Sigmoid colon (tissue), 7 donors: ENCODE measurements around the gene PTH1R. TPM values are rescaled to one million over a fixed set of nuclear protein-coding genes. Genes with fewer than 3 reads are reported as not detected.

ENCODE experiments used
- DNase-seq: peaks from one replicate; pipeline ENCODE4 v3.0.0-alpha.2; 2019
- H3K27ac ChIP-seq, 4 donors: fragments of 200-600 bp; sonication (generic); one replicate each; pipeline ENCODE4 v1.5.1; 2016 to 2019; ENCODE audit warnings: mild to moderate bottlenecking in 1 of 4
- H3K27me3 ChIP-seq, 3 donors: fragments of 200-600 bp; sonication (generic); one replicate each; pipeline ENCODE4 v1.5.1; 2019; ENCODE audit warnings: mild to moderate bottlenecking in 1 of 3
- H3K36me3 ChIP-seq, 4 donors: fragments of 200-600 bp; sonication (generic); one replicate each; pipeline ENCODE4 v1.5.1; 2016 to 2019
- H3K4me1 ChIP-seq, 4 donors: fragments of 200-600 bp; sonication (generic); one replicate each; pipeline ENCODE4 v1.5.1; 2017 to 2019
- H3K4me3 ChIP-seq, 4 donors: fragments of 200-600 bp; sonication (generic); one replicate each; pipeline ENCODE4 v1.5.1; 2017 to 2019; ENCODE audit warnings: mild to moderate bottlenecking in 2 of 4, moderate library complexity in 1 of 4
- H3K9me3 ChIP-seq, 4 donors: fragments of 200-600 bp in 3 of 4; sonication (generic) in 3 of 4; one replicate each; pipeline versions ENCODE4 v1.5.1 to v1.6.1; 2013 to 2019
- EP300 ChIP-seq, 4 donors: sonication (generic); formaldehyde crosslinking; IDR thresholded peaks; one replicate each; pipeline ENCODE4 v1.6.1; 2017; ENCODE audit warnings: antibody characterized with exemption in 4 of 4
- POLR2A ChIP-seq, 2 donors: fragments of 450-650 bp; IDR thresholded peaks; one replicate each; pipeline ENCODE4 v1.6.1; 2016; ENCODE audit warnings: antibody characterized with exemption in 2 of 2, mild to moderate bottlenecking in 2 of 2, moderate library complexity in 2 of 2
- POLR2AphosphoS5 ChIP-seq, 4 donors: sonication (generic); formaldehyde crosslinking; IDR thresholded peaks; one replicate each; pipeline ENCODE4 v1.6.1; 2017; ENCODE audit warnings: antibody characterized with exemption in 4 of 4
- WGBS, 2 donors: extraction: QIAGEN DNeasy Blood & Tissue Kit; methylation state at CpG; one replicate each; pipeline ENCODE4 v1.1.7; 2013; 5-methylcytosine and 5-hydroxymethylcytosine counted together
- intact Hi-C: fragments of 100-400 bp; cut with DNase I; formaldehyde crosslinking; loops from one replicate; pipeline ENCODE4 v1.15.1; 2023
- polyA plus RNA-seq, 3 donors: library from polyadenylated mRNA; stranded (reverse); fragments of 200-250 nt; gene quantifications; one replicate each; pipeline ENCODE4 v1.2.3, GENCODE V29; 2013
- total RNA-seq, 4 donors: library from RNA; depleted of rRNA; stranded (reverse); fragments of >200 nt; gene quantifications; one replicate each; pipeline ENCODE4 v1.1.0, GENCODE V29; 2016
- TF ChIP-seq, protein P1 (sequence below), 4 experiments: fragments of 450-650 bp in 3 of 4; fragments of 200-600 bp in 1 of 4; IDR thresholded peaks; one replicate each; pipeline ENCODE4 v1.5.1; 2016 to 2019; ENCODE audit warnings: antibody characterized with exemption in 4 of 4, mild to moderate bottlenecking in 3 of 4, moderate library complexity in 2 of 4
- donor health status: healthy with polysubstance abuse.
- donor health status: Bipolar disorder and iron deficiency.
- donor health status: healthy.

PTH1R gene
- total and polyA plus RNA-seq, 7 donors: 1.2 to 9.0 (median 4.6) TPM

DNA sequence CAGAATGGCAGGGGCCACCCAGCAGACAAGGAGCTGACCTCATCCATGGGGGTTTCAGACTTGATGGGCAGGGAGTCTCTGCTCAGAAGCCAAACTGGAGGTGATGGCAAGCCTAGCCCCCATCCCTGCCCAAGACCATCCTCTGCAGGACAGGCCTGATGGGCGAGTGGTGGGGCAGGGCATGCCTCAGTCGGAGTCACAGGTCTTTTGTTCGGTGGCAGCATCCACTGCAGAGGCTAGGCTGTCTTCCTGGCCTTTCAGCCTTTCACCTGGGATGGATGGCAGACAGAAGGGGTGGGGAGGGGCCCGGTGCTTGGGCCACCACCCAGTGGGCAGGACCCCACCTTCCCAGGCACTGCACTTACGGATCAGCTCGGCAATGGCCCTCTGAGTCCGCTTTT, 44.4 kb downstream of the PTH1R start:
- Histone ChIP-seq H3K4me3 (no peak overlapping the region), H3K27me3 (no peaks in the 10 kb centered on the region), H3K36me3 (peaks cover 13 to 87% (median 62%) of the 10 kb centered on the region in 4 donors), H3K9me3 (no peaks in the 10 kb centered on the region), H3K27ac (no peak overlapping the region), H3K4me1 (peaks cover 0 to 34% (median 24%) of the 10 kb centered on the region in 4 donors)
- intact Hi-C loops: no loop called here
- WGBS, 2 donors: 90 to 95% methylated on average over 7 of the region's 7 CpGs
- no peak for TF ChIP-seq POLR2AphosphoS5 (IDR thresholded peaks at IDR 0.05)
- TF ChIP-seq, protein P1, sequence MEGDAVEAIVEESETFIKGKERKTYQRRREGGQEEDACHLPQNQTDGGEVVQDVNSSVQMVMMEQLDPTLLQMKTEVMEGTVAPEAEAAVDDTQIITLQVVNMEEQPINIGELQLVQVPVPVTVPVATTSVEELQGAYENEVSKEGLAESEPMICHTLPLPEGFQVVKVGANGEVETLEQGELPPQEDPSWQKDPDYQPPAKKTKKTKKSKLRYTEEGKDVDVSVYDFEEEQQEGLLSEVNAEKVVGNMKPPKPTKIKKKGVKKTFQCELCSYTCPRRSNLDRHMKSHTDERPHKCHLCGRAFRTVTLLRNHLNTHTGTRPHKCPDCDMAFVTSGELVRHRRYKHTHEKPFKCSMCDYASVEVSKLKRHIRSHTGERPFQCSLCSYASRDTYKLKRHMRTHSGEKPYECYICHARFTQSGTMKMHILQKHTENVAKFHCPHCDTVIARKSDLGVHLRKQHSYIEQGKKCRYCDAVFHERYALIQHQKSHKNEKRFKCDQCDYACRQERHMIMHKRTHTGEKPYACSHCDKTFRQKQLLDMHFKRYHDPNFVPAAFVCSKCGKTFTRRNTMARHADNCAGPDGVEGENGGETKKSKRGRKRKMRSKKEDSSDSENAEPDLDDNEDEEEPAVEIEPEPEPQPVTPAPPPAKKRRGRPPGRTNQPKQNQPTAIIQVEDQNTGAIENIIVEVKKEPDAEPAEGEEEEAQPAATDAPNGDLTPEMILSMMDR (IDR thresholded peaks at IDR 0.05): no peak
- no peak for TF ChIP-seq POLR2A (IDR thresholded peaks at IDR 0.05)
- no peak for TF ChIP-seq EP300 (IDR thresholded peaks at IDR 0.05)
- peak; percentile 45 for DNase-seq

DNA sequence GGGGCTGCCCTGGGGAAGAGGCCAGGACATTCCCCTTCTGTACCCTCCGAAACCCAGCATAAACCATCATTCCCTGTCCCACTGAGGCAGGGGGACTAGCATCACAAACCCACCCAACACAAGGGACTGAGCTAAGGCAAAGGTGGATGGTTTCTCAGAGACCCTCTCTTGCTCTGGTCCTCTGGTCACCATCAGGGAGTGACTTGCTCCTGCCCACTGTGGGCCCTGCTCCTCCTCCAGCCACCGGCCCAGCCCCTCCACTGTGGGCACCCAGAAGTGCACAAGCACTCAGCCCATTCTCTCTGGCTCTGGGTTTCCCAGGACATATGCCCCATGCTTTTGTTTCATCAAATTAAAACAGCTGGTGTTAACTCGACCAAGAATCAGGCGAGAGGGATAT, 44.9 kb downstream of the PTH1R start:
- no peaks in the 10 kb centered on the region for H3K27me3 ChIP-seq
- H3K4me1 ChIP-seq: peaks cover 0 to 39% (median 29%) of the 10 kb centered on the region in 4 donors
- H3K27ac ChIP-seq: no peak overlapping the region
- TF ChIP-seq POLR2A (IDR thresholded peaks at IDR 0.05) (no peak), POLR2AphosphoS5 (IDR thresholded peaks at IDR 0.05) (no peak), EP300 (IDR thresholded peaks at IDR 0.05) (no peak)
- TF ChIP-seq, protein P1 (IDR thresholded peaks at IDR 0.05): no peak
- intact Hi-C loops: no loop called here
- H3K9me3 ChIP-seq: no peaks in the 10 kb centered on the region
- 95 to 96% methylated on average over 4 of the region's 4 CpGs for WGBS, 2 donors
- DNase-seq: peak; percentile 39
- peaks cover 13 to 81% (median 61%) of the 10 kb centered on the region in 4 donors for H3K36me3 ChIP-seq
- H3K4me3 ChIP-seq: no peak overlapping the region

DNA sequence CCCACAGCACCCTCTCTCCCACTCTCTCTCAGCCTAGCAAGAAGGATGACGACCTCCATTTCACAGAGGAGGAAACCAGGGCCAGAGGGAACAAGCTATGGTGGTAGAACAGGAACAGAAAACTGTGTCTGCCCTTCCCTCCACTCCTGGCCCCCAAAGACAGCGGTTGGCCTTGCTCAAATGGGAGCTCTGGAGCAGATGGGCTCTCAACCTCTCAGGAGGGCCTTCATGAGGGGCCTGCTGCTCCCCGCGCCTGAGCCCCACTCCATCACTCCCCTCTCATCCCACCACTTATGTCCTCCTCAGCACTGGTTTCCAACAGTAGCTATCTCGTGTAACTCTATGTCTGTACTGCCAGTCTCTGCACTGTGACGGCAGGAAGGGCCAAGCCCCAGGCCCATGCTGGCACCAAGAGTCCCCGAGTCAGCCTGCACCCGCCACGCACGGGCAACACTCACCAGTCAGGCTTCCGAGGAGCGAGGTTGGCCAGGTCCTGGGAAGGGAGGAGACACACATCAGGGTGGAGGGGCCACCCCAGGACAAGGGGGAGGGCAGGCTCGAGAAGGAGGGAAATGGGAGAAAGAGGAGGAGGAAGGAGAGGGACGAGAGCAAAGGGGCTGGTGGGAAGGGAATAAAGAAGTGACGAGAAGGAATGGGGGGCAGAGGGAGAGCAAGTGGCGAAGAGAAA, 45.5 kb downstream of the PTH1R start:
- H3K4me3 ChIP-seq: no peak overlapping the region
- no peak overlapping the region for H3K27ac ChIP-seq
- intact Hi-C loops: loop anchor here (1.0 kb wide), 1 partner anchor 75 kb away; no protein-coding TSS in a partner anchor
- TF ChIP-seq EP300 (IDR thresholded peaks at IDR 0.05) (no peak), POLR2A (IDR thresholded peaks at IDR 0.05) (no peak)
- TF ChIP-seq, protein P1 (IDR thresholded peaks at IDR 0.05): no peak
- H3K9me3 ChIP-seq: no peaks in the 10 kb centered on the region
- H3K4me1 ChIP-seq: peaks cover 0 to 45% (median 33%) of the 10 kb centered on the region in 4 donors
- WGBS, 2 donors: 93 to 95% methylated on average over 16 of the region's 16 CpGs
- no peaks in the 10 kb centered on the region for H3K27me3 ChIP-seq
- DNase-seq: peak; percentile 53
- H3K36me3 ChIP-seq: peaks cover 13 to 75% (median 59%) of the 10 kb centered on the region in 4 donors

DNA sequence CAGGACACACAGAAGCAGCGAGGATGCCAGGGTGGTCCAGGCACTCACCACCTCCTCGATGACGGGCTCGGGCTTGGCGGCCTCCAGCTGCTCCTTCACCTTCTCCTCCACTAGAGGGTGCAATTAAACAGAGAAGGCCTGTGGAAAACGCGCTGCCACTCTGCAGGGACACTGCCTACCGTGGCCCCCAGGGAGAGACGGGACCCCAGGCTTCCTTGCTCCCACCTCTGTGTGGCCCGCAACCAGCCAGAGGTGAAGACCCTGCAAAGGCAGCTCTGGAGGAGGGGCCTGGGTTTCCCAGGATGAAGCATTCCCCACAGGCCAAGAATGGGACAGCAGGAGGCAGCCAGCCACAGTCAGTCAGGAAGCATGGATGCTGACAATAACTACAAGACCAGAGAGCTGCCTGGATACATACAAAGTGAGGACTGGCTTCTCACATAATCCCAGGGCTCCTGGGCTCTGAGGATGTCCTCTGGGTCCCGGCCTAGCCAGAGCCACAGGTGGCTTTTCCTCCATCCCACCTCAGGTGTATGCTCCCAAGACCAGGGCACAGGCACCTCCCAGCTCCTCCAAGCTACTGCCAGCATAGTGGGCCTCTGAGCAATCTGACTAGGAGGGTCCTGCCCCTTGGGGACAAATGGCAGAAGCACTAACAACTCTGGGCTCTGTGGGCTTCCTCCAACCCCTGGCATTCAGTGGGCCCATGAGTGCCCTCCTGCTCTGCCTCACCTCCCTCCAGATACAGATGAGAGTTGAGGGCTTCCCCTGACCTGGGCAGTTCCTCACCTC, 46.2 kb downstream of the PTH1R start:
- DNase-seq: peak; percentile 64
- TF ChIP-seq EP300 (IDR thresholded peaks at IDR 0.05) (no peak), POLR2A (IDR thresholded peaks at IDR 0.05) (no peak)
- TF ChIP-seq, protein P1 (IDR thresholded peaks at IDR 0.05): peak; percentile 30 to 76 (median 72)
- WGBS, 2 donors: 47 to 55% methylated on average over 11 of the region's 11 CpGs
- Histone ChIP-seq H3K27ac (no peak overlapping the region), H3K9me3 (no peaks in the 10 kb centered on the region), H3K36me3 (peaks cover 13 to 68% (median 53%) of the 10 kb centered on the region in 4 donors), H3K4me1 (peaks cover 0 to 53% (median 40%) of the 10 kb centered on the region in 4 donors), H3K27me3 (no peaks in the 10 kb centered on the region), H3K4me3 (no peak overlapping the region)
- intact Hi-C loops: loop anchor here (1.0 kb wide), 1 partner anchor 75 kb away; no protein-coding TSS in a partner anchor
